GM12865 (cell line): ENCODE measurements around the gene RNF169.
"Not testable (repeated sequence)": the region's sequence is repeated elsewhere in the genome, so short reads cannot be mapped to it uniquely, and the experiment has no call there.

Experiments
- DNase-seq: peaks from one replicate; pipeline ENCODE4 v3.0.0; 2010; ENCODE audit warnings: low read depth
- H3K4me3 ChIP-seq: 2 replicates; pipeline ENCODE4 v1.5.1; 2011; ENCODE audit warnings: mild to moderate bottlenecking, low read depth, low read length, control low read depth
- TF ChIP-seq, protein P1 (sequence below): IDR thresholded peaks from 2 replicates; pipeline ENCODE4 v1.5.1; 2011; ENCODE audit warnings: low read length, control low read depth, low read depth, inconsistent platforms; ENCODE audit not compliant: insufficient read depth; ENCODE audit errors: missing control alignments

Gene RNF169

DNA sequence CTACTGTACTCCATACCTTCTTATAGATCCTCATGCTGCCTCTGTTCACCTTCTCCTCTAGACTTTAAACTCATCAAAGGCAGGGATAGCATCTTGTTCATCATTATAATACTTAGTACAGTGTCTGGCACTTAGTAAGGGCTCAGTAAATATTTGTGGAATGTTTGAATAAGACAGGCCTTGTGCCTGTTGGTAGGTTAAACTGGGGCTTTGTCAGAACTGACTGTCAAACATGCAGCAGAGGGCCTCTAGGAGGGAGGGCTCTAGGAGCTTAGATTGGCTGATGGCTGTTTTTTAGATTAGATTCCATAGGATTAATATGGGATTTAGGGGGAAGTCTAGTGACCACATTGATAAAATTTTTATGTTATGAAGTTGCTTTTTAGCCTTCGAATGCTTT is 70.8 kb downstream of the RNF169 start:
- no peak for DNase-seq
- TF ChIP-seq, protein P1, sequence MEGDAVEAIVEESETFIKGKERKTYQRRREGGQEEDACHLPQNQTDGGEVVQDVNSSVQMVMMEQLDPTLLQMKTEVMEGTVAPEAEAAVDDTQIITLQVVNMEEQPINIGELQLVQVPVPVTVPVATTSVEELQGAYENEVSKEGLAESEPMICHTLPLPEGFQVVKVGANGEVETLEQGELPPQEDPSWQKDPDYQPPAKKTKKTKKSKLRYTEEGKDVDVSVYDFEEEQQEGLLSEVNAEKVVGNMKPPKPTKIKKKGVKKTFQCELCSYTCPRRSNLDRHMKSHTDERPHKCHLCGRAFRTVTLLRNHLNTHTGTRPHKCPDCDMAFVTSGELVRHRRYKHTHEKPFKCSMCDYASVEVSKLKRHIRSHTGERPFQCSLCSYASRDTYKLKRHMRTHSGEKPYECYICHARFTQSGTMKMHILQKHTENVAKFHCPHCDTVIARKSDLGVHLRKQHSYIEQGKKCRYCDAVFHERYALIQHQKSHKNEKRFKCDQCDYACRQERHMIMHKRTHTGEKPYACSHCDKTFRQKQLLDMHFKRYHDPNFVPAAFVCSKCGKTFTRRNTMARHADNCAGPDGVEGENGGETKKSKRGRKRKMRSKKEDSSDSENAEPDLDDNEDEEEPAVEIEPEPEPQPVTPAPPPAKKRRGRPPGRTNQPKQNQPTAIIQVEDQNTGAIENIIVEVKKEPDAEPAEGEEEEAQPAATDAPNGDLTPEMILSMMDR = no peak
- H3K4me3 ChIP-seq = no peak overlapping the region

DNA sequence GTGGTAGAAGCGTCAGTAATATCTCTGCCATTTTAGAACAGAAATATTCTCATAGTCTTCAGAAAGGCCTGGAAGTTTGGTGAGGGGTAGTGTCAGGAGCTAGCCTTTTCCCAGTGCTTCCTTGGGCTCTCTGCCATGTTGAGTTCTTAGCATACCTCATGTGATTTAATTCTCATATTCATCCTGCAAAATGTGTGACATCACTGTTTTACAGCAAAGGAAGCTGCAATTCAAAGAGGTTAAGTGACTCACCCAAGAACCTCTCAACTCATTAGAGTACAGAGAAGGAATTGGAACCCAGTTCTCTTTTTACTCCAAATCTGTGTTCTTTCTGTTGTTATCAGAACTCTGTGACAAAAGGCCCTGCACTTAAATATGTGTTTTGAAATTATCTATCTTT is 72.1 kb downstream of the RNF169 start:
- no peak overlapping the region for H3K4me3 ChIP-seq
- DNase-seq = no peak
- TF ChIP-seq, protein P1 = no peak

DNA sequence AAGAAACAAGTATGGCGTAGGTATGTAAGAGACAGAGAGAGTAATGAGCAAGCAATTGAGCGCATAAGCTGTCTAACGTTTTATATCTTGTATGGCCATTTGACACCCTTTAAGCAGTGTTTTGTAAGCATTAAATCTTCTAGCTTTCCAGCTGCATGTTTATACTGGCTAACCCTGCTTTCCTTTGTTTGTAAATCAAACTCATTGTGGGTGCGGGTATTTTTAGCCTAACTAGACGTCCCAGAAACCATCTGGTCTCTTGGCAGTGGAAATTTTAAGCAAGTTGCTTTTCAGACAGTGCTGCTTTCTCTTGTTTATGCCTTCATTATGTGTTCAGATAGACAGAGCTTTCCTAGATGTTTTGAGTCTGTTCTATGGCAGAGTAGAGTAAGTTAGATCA is 73.5 kb downstream of the RNF169 start:
- TF ChIP-seq, protein P1 = no peak
- no peak for DNase-seq
- no peak overlapping the region for H3K4me3 ChIP-seq

DNA sequence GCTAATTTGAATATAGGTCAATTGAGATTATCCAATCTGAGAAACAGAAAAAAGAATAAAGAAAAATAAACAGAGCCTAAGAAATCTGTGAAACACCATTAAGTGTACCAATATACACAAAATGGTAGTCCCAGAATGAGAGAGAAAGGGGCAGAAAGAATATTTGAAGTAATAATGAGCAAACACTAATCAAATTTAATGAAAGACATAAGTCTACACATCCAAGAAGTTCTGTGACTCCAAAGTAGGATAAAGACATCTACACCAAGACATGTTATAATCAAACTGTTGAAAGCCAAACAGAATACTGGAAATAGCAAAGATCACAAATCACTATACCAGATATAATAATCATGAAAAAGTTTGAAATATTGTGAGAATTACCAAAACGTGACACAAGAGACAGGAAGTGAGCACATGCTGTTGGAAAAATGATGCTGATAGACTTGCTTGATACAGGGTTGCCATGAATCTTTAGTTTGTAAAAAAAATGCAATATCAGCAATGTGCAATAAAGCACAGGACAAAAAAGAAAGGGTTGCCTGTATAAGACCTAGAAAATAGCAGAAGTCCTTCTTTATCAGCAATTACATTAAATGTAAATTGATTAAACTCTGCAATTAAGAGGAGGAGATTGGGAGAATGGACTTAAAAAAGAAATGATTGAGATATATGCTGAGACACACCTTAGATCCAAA is 75.8 kb downstream of the RNF169 start:
- H3K4me3 ChIP-seq = no peak overlapping the region
- DNase-seq = no peak
- TF ChIP-seq, protein P1 = no peak

DNA sequence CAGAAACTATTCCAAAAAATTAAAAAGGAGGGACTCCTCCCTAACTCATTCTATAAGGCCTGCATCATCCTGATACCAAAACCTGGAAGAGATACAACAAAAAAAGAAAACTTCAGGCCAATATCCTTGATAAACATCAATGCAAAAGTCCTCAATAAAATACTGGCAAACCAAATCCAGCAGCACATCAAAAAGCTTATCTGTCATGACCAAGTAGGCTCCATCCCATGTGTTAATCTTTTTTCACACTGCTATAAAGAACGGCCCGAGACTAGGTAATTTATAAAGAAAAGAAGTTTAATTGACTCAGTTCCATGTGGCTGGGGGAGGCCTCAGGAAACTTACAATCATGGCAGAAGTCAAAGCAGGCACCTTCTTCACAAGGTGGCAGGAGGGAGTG is 76.9 kb downstream of the RNF169 start:
- H3K4me3 ChIP-seq, DNase-seq: not testable (repeated sequence)

DNA sequence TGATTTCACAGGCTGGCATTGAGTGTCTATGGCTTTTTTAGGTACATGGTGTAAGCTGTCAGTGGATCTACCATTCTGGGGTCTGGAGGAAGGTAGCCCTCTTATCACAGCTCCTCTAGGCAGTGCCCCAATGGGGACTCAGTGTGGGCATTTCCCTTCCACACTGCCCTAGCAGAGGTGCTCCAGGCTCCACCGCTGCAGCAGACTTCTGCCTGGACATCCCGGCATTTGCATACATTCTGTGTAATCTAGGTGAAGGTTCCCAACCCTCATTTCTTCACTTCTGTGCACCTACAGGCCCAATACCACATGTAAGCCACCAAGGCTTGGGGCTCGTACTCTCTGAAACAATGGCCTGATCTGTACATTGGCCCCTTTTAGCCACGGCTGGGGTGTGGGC is 78.3 kb downstream of the RNF169 start:
- H3K4me3 ChIP-seq = no peak overlapping the region
- TF ChIP-seq, protein P1 = no peak
- DNase-seq = peak; percentile 33

DNA sequence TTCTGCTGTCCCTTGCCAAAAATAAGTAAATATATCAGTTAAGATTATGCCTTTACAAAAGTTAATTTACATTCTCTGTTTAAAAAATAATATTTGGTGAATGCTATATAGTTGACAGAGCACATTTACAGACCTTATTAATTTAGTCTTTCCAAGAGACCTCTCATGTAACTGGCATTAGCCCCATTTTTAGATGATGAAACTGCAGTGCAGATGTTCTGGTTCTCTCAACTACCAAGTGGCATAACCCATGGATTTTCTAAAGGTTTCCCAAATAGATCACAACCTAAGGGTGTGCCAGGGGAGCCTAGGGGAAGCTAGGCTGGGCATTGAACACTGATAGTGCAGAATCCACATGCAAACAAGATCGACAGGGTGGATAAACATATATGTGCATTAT is 88.5 kb downstream of the RNF169 start:
- DNase-seq = no peak
- TF ChIP-seq, protein P1 = no peak
- H3K4me3 ChIP-seq = no peak overlapping the region
